GM06990 (cell line): ENCODE data around the gene LRRC73.

ENCODE experiments used
- DNase-seq: peaks from one replicate; pipeline ENCODE4 v3.0.0-alpha.2; 2011; ENCODE audit not compliant: insufficient read length; ENCODE audit errors: extremely low read depth
- H3K27me3 ChIP-seq: replicated peaks from 2 replicates; pipeline ENCODE4 v1.6.0; 2011; ENCODE audit warnings: low read length; ENCODE audit not compliant: control insufficient read depth, insufficient read depth
- H3K36me3 ChIP-seq: 2 replicates; pipeline ENCODE4 v1.5.1; 2011; ENCODE audit warnings: low read length; ENCODE audit not compliant: control insufficient read depth, insufficient read depth
- H3K4me3 ChIP-seq: replicated peaks from 2 replicates; pipeline ENCODE4 v1.5.1; 2011; ENCODE audit warnings: low read depth, mild to moderate bottlenecking, control low read depth, low read length
- TF ChIP-seq, protein P1 (sequence below): IDR thresholded peaks from 2 replicates; pipeline ENCODE4 v1.5.1; 2011; ENCODE audit warnings: low read length, control low read depth, mild to moderate bottlenecking, inconsistent platforms; ENCODE audit not compliant: insufficient read depth, poor library complexity, severe bottlenecking

LRRC73 gene

GRCh38 chr6:43522547-43523261 lies 12.6 kb upstream of the LRRC73 start:
- Histone ChIP-seq H3K36me3 (peaks cover 37% of the 10 kb centered on the region), H3K4me3 (no peak overlapping the region), H3K27me3 (no peaks in the 10 kb centered on the region)
- no peak for DNase-seq
- TF ChIP-seq, protein P1, sequence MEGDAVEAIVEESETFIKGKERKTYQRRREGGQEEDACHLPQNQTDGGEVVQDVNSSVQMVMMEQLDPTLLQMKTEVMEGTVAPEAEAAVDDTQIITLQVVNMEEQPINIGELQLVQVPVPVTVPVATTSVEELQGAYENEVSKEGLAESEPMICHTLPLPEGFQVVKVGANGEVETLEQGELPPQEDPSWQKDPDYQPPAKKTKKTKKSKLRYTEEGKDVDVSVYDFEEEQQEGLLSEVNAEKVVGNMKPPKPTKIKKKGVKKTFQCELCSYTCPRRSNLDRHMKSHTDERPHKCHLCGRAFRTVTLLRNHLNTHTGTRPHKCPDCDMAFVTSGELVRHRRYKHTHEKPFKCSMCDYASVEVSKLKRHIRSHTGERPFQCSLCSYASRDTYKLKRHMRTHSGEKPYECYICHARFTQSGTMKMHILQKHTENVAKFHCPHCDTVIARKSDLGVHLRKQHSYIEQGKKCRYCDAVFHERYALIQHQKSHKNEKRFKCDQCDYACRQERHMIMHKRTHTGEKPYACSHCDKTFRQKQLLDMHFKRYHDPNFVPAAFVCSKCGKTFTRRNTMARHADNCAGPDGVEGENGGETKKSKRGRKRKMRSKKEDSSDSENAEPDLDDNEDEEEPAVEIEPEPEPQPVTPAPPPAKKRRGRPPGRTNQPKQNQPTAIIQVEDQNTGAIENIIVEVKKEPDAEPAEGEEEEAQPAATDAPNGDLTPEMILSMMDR = no peak

DNA sequence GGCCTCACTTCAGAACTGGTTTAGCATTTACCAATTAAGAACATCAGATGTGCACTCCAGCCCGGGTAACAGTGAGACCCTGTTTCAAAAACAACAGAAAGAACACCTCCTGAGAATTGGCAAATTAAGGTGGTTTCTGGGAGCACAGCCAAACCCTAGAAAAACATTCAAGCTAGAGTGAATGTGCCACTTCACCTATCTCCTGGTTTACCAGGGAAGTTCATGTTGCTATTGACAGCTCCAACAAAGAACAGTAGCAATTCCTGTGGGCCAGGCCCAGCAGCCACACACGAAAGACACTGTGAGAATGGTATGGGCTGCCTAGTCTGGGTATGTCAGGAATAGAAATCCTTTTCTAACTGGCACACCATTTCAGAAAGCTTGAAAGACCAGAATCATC lies 11.7 kb upstream of the LRRC73 start:
- Histone ChIP-seq H3K4me3 (no peak overlapping the region), H3K36me3 (peaks cover 33% of the 10 kb centered on the region), H3K27me3 (no peaks in the 10 kb centered on the region)
- DNase-seq = no peak
- TF ChIP-seq, protein P1 = no peak

DNA sequence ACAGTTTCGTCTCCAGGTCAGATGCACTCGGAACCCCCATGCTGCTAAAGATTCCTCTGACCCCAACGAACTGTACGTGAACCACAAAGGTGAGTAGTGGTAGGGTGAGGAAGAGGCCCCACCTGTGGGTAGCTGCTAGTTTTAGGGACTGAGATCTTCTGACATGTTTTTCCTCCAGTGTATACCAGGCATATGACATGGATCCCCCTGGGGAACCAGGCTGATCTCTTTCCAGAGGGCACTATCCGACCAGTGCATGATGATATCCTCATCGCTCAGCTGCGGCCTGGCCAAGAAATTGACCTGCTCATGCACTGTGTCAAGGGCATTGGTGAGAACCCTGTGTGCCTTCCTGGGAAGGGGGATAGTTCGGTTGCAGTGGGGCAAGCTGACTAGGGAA lies 10.0 kb upstream of the LRRC73 start:
- Histone ChIP-seq H3K27me3 (no peaks in the 10 kb centered on the region), H3K36me3 (peaks cover 26% of the 10 kb centered on the region), H3K4me3 (no peak overlapping the region)
- TF ChIP-seq, protein P1 = no peak
- DNase-seq = no peak

- TF ChIP-seq, protein P1 = no peak
- H3K27me3 ChIP-seq = no peaks in the 10 kb centered on the region
- no peak for DNase-seq
- H3K4me3 ChIP-seq = peak overlapping the region; percentile 96
- peaks cover 23% of the 10 kb centered on the region for H3K36me3 ChIP-seq
Observed at GRCh38 chr6:43517505-43518357, 7.6 kb upstream of the LRRC73 start.

- Histone ChIP-seq H3K27me3 (no peaks in the 10 kb centered on the region), H3K36me3 (peaks cover 24% of the 10 kb centered on the region), H3K4me3 (peak within 1 kb of the TSS; percentile 96)
- peak; percentile 93 for DNase-seq
- TF ChIP-seq, protein P1 = no peak
Observed at GRCh38 chr6:43516697-43517504, 6.8 kb upstream of the LRRC73 start, which contains the start of the genes POLR1C and YIPF3. Gene POLR1C, plus strand, starts transcription at chr6:43517089. Its CDS starts 21 bp downstream, at chr6:43517110. Gene YIPF3, minus strand, starts transcription at chr6:43516926. Its CDS starts 119 bp downstream, at chr6:43516807.
